ENCODE measurements around the gene DPYSL4. TPM values are rescaled to one million over a fixed set of nuclear protein-coding genes. Genes with fewer than 3 reads are reported as not detected.
A peak's percentile ranks its signal among the peaks of the same experiment; 100 is the strongest.

Gene DPYSL4
- total RNA-seq, 2 donors from 2014 or later, result 4.1 to 22.6 TPM

DNA sequence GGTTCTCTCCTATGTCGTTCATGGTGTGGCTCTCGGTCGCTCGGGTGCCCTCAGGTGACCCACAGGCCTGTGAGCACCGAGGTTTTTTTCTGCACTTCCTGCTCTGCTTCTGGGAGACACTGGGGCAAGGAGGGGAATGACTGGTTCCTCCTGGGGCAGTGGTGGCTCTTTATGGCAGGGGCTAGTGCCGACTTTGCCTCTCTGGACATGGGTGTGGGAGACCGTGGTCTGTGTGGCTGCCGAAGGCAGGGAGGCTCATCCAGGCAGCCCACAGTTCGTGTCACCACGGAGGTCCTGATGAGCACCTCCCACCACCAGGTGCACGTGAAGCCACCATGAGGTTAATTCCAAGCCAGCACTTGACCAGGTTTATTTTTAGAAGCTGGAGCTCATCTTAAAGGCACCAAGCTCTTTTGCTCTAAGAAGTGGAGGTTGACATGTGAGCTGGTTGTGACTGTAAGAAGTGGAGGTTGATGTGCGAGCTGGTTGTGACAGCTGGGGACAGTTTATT is 24.7 kb upstream of the DPYSL4 start:
- intact Hi-C loops (cut with DNase I), result no loop called here
- H3K4me3 ChIP-seq, result no peak overlapping the region
- peaks cover 5% of the 10 kb centered on the region for H3K4me1 ChIP-seq (replicated peaks)
- DNase-seq (ENCODE audit: low spot score), result no peak
- no peaks in the 10 kb centered on the region for H3K9me3 ChIP-seq
- 31% methylated on average over 11 of the region's 12 CpGs for WGBS
- no peaks in the 10 kb centered on the region for H3K36me3 ChIP-seq
- peak overlapping the region; percentile 30 to 50 for H3K27ac ChIP-seq
- no peaks in the 10 kb centered on the region for H3K27me3 ChIP-seq (replicated peaks; ENCODE audit: insufficient read depth)
- TF ChIP-seq POLR2A (IDR thresholded peaks at IDR 0.05), result no peak
- TF ChIP-seq POLR2AphosphoS5 (IDR thresholded peaks at IDR 0.05), result peak; percentile 64
- TF ChIP-seq, protein P1, sequence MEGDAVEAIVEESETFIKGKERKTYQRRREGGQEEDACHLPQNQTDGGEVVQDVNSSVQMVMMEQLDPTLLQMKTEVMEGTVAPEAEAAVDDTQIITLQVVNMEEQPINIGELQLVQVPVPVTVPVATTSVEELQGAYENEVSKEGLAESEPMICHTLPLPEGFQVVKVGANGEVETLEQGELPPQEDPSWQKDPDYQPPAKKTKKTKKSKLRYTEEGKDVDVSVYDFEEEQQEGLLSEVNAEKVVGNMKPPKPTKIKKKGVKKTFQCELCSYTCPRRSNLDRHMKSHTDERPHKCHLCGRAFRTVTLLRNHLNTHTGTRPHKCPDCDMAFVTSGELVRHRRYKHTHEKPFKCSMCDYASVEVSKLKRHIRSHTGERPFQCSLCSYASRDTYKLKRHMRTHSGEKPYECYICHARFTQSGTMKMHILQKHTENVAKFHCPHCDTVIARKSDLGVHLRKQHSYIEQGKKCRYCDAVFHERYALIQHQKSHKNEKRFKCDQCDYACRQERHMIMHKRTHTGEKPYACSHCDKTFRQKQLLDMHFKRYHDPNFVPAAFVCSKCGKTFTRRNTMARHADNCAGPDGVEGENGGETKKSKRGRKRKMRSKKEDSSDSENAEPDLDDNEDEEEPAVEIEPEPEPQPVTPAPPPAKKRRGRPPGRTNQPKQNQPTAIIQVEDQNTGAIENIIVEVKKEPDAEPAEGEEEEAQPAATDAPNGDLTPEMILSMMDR (IDR thresholded peaks at IDR 0.05), result no peak

GRCh38 chr10:132162590-132163277 is 24.0 kb upstream of the DPYSL4 start:
- intact Hi-C loops (cut with DNase I), result no loop called here
- 26% methylated on average over 9 of the region's 10 CpGs for WGBS
- Histone ChIP-seq H3K4me1 (replicated peaks) (peaks cover 5% of the 10 kb centered on the region), H3K27me3 (replicated peaks; ENCODE audit: insufficient read depth) (no peaks in the 10 kb centered on the region), H3K36me3 (no peaks in the 10 kb centered on the region), H3K27ac (peak overlapping the region in 1 of 2 donors; percentile 50), H3K9me3 (no peaks in the 10 kb centered on the region), H3K4me3 (no peak overlapping the region)
- DNase-seq (ENCODE audit: low spot score), result peak; percentile 22
- TF ChIP-seq POLR2AphosphoS5 (IDR thresholded peaks at IDR 0.05), result no peak

- Histone ChIP-seq H3K36me3 (no peaks in the 10 kb centered on the region), H3K4me3 (no peak overlapping the region), H3K27me3 (replicated peaks; ENCODE audit: insufficient read depth) (no peaks in the 10 kb centered on the region), H3K9me3 (no peaks in the 10 kb centered on the region), H3K27ac (peak overlapping the region in 1 of 2 donors; percentile 50), H3K4me1 (replicated peaks) (peaks cover 5% of the 10 kb centered on the region)
- DNase-seq (ENCODE audit: low spot score), result peak; percentile 48
- TF ChIP-seq, protein P1 (IDR thresholded peaks at IDR 0.05), result peak in 3 of 4 experiments; percentile 27 to 64 (median 34)
- TF ChIP-seq POLR2AphosphoS5 (IDR thresholded peaks at IDR 0.05) (peak; percentile 43), POLR2A (IDR thresholded peaks at IDR 0.05) (no peak)
- WGBS, result 27% methylated on average over 16 of the region's 16 CpGs
- intact Hi-C loops (cut with DNase I), result no loop called here
Observed at GRCh38 chr10:132163278-132163765, 23.4 kb upstream of the DPYSL4 start.

DNA sequence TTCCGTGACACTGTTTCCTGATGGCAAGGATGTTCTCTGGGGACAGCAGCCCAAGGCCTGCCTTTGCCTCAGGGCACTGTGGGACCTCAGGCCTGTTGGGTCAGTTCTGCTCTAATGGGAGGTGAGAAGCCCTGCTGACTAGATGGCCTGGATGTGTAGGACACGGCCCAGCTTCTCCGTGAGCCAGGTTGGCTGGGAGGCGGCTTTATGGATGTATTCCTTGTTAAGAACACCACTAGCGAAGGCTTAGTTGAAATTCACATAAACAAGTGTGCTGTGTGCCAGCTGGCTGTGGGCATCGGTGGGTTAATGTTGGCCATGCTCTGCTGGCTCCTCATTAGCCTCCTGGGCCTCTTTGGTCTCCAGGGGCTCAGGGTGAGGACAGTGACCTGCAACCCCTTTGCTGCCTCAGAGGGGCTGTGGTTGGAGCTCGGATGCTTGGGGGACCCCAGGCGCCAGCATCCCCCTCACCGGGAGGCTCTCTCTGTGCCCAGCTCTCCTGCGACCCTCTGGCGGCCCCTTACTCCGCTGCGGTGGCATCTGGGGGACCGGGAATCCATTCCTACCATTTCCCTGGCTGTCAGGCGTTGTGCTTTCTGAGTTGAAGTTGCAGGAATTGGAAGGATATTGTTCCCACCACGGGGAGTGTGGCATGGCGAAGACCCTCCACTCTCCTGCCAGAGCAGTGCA is 22.8 kb upstream of the DPYSL4 start:
- no peaks in the 10 kb centered on the region for H3K27me3 ChIP-seq (replicated peaks; ENCODE audit: insufficient read depth)
- no peak for TF ChIP-seq POLR2AphosphoS5 (IDR thresholded peaks at IDR 0.05)
- no peak for TF ChIP-seq POLR2A (IDR thresholded peaks at IDR 0.05)
- TF ChIP-seq, protein P1 (IDR thresholded peaks at IDR 0.05), result no peak
- H3K36me3 ChIP-seq, result no peaks in the 10 kb centered on the region
- WGBS, result 83% methylated on average over 17 of the region's 17 CpGs
- no peaks in the 10 kb centered on the region for H3K9me3 ChIP-seq
- DNase-seq (ENCODE audit: low spot score), result no peak
- intact Hi-C loops (cut with DNase I), result no loop called here
- peaks cover 5% of the 10 kb centered on the region for H3K4me1 ChIP-seq (replicated peaks)
- H3K4me3 ChIP-seq, result no peak overlapping the region
- H3K27ac ChIP-seq, result no peak overlapping the region

DNA sequence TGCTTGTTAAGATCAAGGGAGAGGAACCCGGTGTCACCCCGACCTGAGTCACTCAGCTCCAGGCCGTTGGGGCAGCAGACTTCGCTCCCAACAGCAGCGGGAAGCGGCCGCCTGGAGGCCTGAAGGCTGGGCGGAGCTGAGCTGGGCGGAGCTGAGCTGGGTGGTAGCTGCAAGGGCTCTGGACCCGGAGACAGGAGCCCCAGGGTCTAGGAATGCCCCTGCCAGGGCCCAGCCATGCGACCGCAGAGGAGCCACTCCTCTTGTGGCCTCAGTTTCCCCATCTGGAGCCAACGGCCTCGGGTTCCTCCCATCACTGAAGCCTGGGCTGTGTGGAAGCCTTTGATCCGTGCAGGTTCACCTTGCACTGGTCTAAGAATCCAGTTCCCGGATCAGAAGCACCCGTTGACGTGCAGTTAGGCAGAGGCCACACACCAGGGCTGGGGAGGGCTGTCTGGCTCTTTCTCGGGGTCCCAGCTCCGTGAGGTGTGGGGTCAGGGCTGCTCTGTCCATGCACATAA is 21.9 kb upstream of the DPYSL4 start:
- H3K4me1 ChIP-seq (replicated peaks), result peaks cover 5% of the 10 kb centered on the region
- no peak for DNase-seq (ENCODE audit: low spot score)
- no peaks in the 10 kb centered on the region for H3K9me3 ChIP-seq
- TF ChIP-seq POLR2A (IDR thresholded peaks at IDR 0.05) (no peak), POLR2AphosphoS5 (IDR thresholded peaks at IDR 0.05) (no peak)
- TF ChIP-seq, protein P1 (IDR thresholded peaks at IDR 0.05), result no peak
- intact Hi-C loops (cut with DNase I), result no loop called here
- no peak overlapping the region for H3K27ac ChIP-seq
- H3K27me3 ChIP-seq (replicated peaks; ENCODE audit: insufficient read depth), result no peaks in the 10 kb centered on the region
- H3K4me3 ChIP-seq, result no peak overlapping the region
- no peaks in the 10 kb centered on the region for H3K36me3 ChIP-seq
- 84% methylated on average over 19 of the region's 20 CpGs for WGBS

Data from prostate gland (tissue), 2 donors.